HCT116 (cell line): ENCODE measurements around the gene SOBP. TPM values are rescaled to one million over a fixed set of nuclear protein-coding genes. Genes with fewer than 3 reads are reported as not detected.

ENCODE experiments used
- ATAC-seq: fragments of 200-7000 bp; cut with Tn5 transposase; 2 replicates; pipeline ENCODE4 v1.9.1; 2020; ENCODE audit warnings: mild to moderate bottlenecking, moderate library complexity
- BruUV-seq: library from RNA; stranded (reverse); fragments of 400-500 nt; replicated peaks from 2 replicates; lab custom pipeline; 2021; lab: Mats Ljungman, UMichigan
- CTCF ChIA-PET: fragments of 300-600 bp; sonication (Branson Sonifier 250); formaldehyde crosslinking; loops from one replicate; lab custom pipeline; 2021; ENCODE audit warnings: antibody characterized with exemption; lab: Charles Lee
- POLR2A ChIA-PET: fragments of 300-600, 350-600 bp; sonication (Branson Sonifier 250); formaldehyde crosslinking; loops from one replicate; lab custom pipeline; 2021; ENCODE audit warnings: antibody characterized with exemption; lab: Charles Lee
- RAD21 ChIA-PET, 2 experiments: fragments of 300-600 bp; sonication (Branson Sonifier 250); formaldehyde crosslinking; loops; one replicate each; lab custom pipeline; 2023; ENCODE audit warnings: low total read pairs in 2 of 2; ENCODE audit not compliant: uncharacterized antibody in 2 of 2, unreplicated experiment in 2 of 2, low non-redundant PET in 1 of 2; lab: Charles Lee
- DNase-seq: peaks from one replicate; pipeline ENCODE4 v3.0.0-alpha.2; 2010; ENCODE audit warnings: low read depth, low spot score
- H2AFZ ChIP-seq: fragments of 200-600 bp; shearing (Covaris generic), sonication (generic); 2 replicates; pipeline ENCODE4 v1.6.1; 2017; ENCODE audit warnings: low read depth, mixed run types, mixed read lengths, antibody characterized with exemption, low read length; ENCODE audit not compliant: poor library complexity, severe bottlenecking
- H3K27ac ChIP-seq: 2 replicates; pipeline ENCODE4 v1.5.1; 2012; ENCODE audit warnings: low read depth, low read length
- H3K27me3 ChIP-seq: fragments of 200-600 bp; sonication (generic); 2 replicates; pipeline ENCODE4 v1.6.1; 2016; ENCODE audit warnings: mixed run types, low read length, mixed read lengths; ENCODE audit not compliant: insufficient read depth
- H3K36me3 ChIP-seq, 2 experiments: fragments of 200-500 bp in 1 of 2; fragments of 200-600 bp in 1 of 2; sonication (Bioruptor generic) in 1 of 2; sonication (generic) in 1 of 2; 2 replicates each; pipeline versions ENCODE4 v1.5.1 to v1.6.1; 2014 to 2016; ENCODE audit warnings: low read length in 2 of 2, inconsistent platforms in 1 of 2, mixed read lengths in 1 of 2, mixed run types in 1 of 2; ENCODE audit not compliant: insufficient read depth in 2 of 2, control insufficient read depth in 1 of 2
- H3K4me1 ChIP-seq, 2 experiments: fragments of 200-600 bp in 1 of 2; sonication (generic) in 1 of 2; 2 replicates each; pipeline versions ENCODE4 v1.5.1 to v1.6.1; 2012 to 2017; ENCODE audit warnings: low read length in 2 of 2, inconsistent platforms in 1 of 2, mild to moderate bottlenecking in 1 of 2, mixed read lengths in 1 of 2, mixed run types in 1 of 2, moderate library complexity in 1 of 2; ENCODE audit not compliant: insufficient read depth in 2 of 2, control insufficient read depth in 1 of 2
- H3K4me2 ChIP-seq: fragments of 200-600 bp; sonication (generic); 2 replicates; pipeline ENCODE4 v1.6.1; 2017; ENCODE audit warnings: mixed run types, low read length, mixed read lengths
- H3K4me3 ChIP-seq, 2 experiments: fragments of 200-600 bp in 1 of 2; sonication (generic) in 1 of 2; replicated peaks in 1 of 2; 2 replicates each; pipeline ENCODE4 v1.5.1; 2011 to 2016; ENCODE audit warnings: low read length in 2 of 2, control low read depth in 1 of 2, low read depth in 1 of 2, mild to moderate bottlenecking in 1 of 2, mixed read lengths in 1 of 2, mixed run types in 1 of 2
- H3K79me2 ChIP-seq: fragments of 200-600 bp; sonication (generic); 2 replicates; pipeline ENCODE4 v1.6.1; 2017; ENCODE audit warnings: mild to moderate bottlenecking, mixed run types, low read length, moderate library complexity, mixed read lengths; ENCODE audit not compliant: insufficient read depth
- H3K9ac ChIP-seq: fragments of 200-600 bp; sonication (generic); 2 replicates; pipeline ENCODE4 v1.6.1; 2016; ENCODE audit warnings: low read length, mixed read lengths
- H3K9me2 ChIP-seq: fragments of 200-600 bp; sonication (generic), shearing (Covaris generic); 2 replicates; pipeline ENCODE4 v1.6.1; 2017; ENCODE audit warnings: mixed run types, mild to moderate bottlenecking, moderate library complexity; ENCODE audit not compliant: insufficient read depth
- H3K9me3 ChIP-seq, 2 experiments: fragments of 200-500 bp in 1 of 2; fragments of 200-600 bp in 1 of 2; sonication (Bioruptor generic) in 1 of 2; sonication (generic) in 1 of 2; 2 replicates each; pipeline ENCODE4 v1.6.1; 2014 to 2017; ENCODE audit warnings: low read length in 2 of 2, mixed read lengths in 2 of 2, inconsistent platforms in 1 of 2, low read depth in 1 of 2, mild to moderate bottlenecking in 1 of 2, mixed run types in 1 of 2, moderate library complexity in 1 of 2; ENCODE audit not compliant: control insufficient read depth in 1 of 2, insufficient read depth in 1 of 2
- H4K20me1 ChIP-seq: fragments of 200-600 bp; sonication (generic), shearing (Covaris generic); 2 replicates; pipeline ENCODE4 v1.6.1; 2017; ENCODE audit warnings: mixed run types, mild to moderate bottlenecking, moderate library complexity; ENCODE audit not compliant: insufficient read depth
- CBX3 ChIP-seq: IDR thresholded peaks from 2 replicates; pipeline ENCODE4 v1.6.1; 2012; ENCODE audit warnings: low read depth
- CEBPB ChIP-seq: IDR thresholded peaks from 2 replicates; pipeline ENCODE4 v1.6.1; 2012; ENCODE audit warnings: low read depth
- CTCF ChIP-seq, 3 experiments: fragments of 200-600 bp in 1 of 3; sonication (generic) in 1 of 3; IDR thresholded peaks in 2 of 3; conservative IDR thresholded peaks in 1 of 3; 2 replicates each; pipeline ENCODE4 v1.5.1; 2012 to 2017; ENCODE audit warnings: low read depth in 2 of 3, low read length in 2 of 3, antibody characterized with exemption in 1 of 3, borderline replicate concordance in 1 of 3, control low read depth in 1 of 3, mild to moderate bottlenecking in 1 of 3, mixed read lengths in 1 of 3, mixed run types in 1 of 3, moderate library complexity in 1 of 3; ENCODE audit not compliant: insufficient read depth in 1 of 3
- FOSL1 ChIP-seq: IDR thresholded peaks from 2 replicates; pipeline ENCODE4 v1.6.1; 2012; ENCODE audit warnings: low read depth
- JUND ChIP-seq: IDR thresholded peaks from 2 replicates; pipeline ENCODE4 v1.6.1; 2012
- POLR2A ChIP-seq: IDR thresholded peaks from 2 replicates; pipeline ENCODE4 v1.7.0; 2011; ENCODE audit warnings: borderline replicate concordance; ENCODE audit not compliant: insufficient read depth, insufficient read length; ENCODE audit errors: extremely low read depth
- RAD21 ChIP-seq: IDR thresholded peaks from 2 replicates; pipeline ENCODE4 v1.6.1; 2012; ENCODE audit warnings: low read depth, mild to moderate bottlenecking
- SP1 ChIP-seq: IDR thresholded peaks from 2 replicates; pipeline ENCODE4 v1.6.1; 2012; ENCODE audit warnings: low read depth
- SRF ChIP-seq: IDR thresholded peaks from 2 replicates; pipeline ENCODE4 v1.6.1; 2012; ENCODE audit warnings: low read depth
- TCF7L2 ChIP-seq: IDR thresholded peaks from 2 replicates; pipeline ENCODE4 v1.7.0; 2011; ENCODE audit warnings: borderline replicate concordance, inconsistent platforms; ENCODE audit not compliant: insufficient read depth, insufficient read length; ENCODE audit errors: extremely low read depth
- ZFX ChIP-seq: fragments of 450-650 bp; IDR thresholded peaks from 2 replicates; pipeline ENCODE4 v1.6.1; 2017
- intact Hi-C: fragments of 100-400 bp; cut with micrococcal nuclease; formaldehyde crosslinking; loops from 2 replicates; pipeline ENCODE4 v1.10.0; 2022
- total RNA-seq: library from RNA; stranded (reverse); gene quantifications from one replicate; pipeline ENCODE4 v1.2.1, GENCODE V29; 2021; ENCODE audit not compliant: unreplicated experiment
- TF ChIP-seq, protein P1 (sequence below): IDR thresholded peaks from 2 replicates; pipeline ENCODE4 v1.6.1; 2011; ENCODE audit warnings: mild to moderate bottlenecking, low read length, moderate library complexity; ENCODE audit not compliant: insufficient replicate concordance; ENCODE audit errors: extremely low read depth
- TF ChIP-seq, protein P2 (sequence below): IDR thresholded peaks from 2 replicates; pipeline ENCODE4 v1.6.1; 2012; ENCODE audit warnings: low read depth

SOBP gene
- total RNA-seq, 1 experiment from 2014 or later, result 2.6 TPM

GRCh38 chr6:107632381-107633136 lies 142.6 kb downstream of the SOBP start:
- intact Hi-C loops, result no loop called here
- Histone ChIP-seq H3K9me2 (no peaks in the 10 kb centered on the region), H3K27ac (no peak overlapping the region), H3K9me3 (no peaks in the 10 kb centered on the region), H3K27me3 (no peaks in the 10 kb centered on the region), H3K4me1 (no peaks in the 10 kb centered on the region), H3K4me2 (no peak overlapping the region), H3K79me2 (no peaks in the 10 kb centered on the region), H2AFZ (no peak overlapping the region), H4K20me1 (no peaks in the 10 kb centered on the region), H3K9ac (no peak overlapping the region), H3K4me3 (no peak overlapping the region), H3K36me3 (no peaks in the 10 kb centered on the region)
- ChIA-PET POLR2A (no interaction called here), RAD21 (no interaction called here), CTCF (no interaction called here)
- TF ChIP-seq, protein P1, sequence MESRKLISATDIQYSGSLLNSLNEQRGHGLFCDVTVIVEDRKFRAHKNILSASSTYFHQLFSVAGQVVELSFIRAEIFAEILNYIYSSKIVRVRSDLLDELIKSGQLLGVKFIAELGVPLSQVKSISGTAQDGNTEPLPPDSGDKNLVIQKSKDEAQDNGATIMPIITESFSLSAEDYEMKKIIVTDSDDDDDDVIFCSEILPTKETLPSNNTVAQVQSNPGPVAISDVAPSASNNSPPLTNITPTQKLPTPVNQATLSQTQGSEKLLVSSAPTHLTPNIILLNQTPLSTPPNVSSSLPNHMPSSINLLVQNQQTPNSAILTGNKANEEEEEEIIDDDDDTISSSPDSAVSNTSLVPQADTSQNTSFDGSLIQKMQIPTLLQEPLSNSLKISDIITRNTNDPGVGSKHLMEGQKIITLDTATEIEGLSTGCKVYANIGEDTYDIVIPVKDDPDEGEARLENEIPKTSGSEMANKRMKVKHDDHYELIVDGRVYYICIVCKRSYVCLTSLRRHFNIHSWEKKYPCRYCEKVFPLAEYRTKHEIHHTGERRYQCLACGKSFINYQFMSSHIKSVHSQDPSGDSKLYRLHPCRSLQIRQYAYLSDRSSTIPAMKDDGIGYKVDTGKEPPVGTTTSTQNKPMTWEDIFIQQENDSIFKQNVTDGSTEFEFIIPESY, result no peak
- TF ChIP-seq CTCF (IDR thresholded peaks at IDR 0.05 in 2 of 3, conservative IDR thresholded peaks at IDR 0.05 in 1 of 3; ENCODE audit: borderline replicate concordance in 1 of 3, insufficient read depth in 1 of 3, low read depth in 2 of 3, low read length in 2 of 3) (no peak), JUND (no peak), SRF (no peak), ZFX (no peak), FOSL1 (no peak), TCF7L2 (no peak), CEBPB (no peak), POLR2A (no peak), RAD21 (no peak), CBX3 (no peak), SP1 (no peak)
- TF ChIP-seq, protein P2, sequence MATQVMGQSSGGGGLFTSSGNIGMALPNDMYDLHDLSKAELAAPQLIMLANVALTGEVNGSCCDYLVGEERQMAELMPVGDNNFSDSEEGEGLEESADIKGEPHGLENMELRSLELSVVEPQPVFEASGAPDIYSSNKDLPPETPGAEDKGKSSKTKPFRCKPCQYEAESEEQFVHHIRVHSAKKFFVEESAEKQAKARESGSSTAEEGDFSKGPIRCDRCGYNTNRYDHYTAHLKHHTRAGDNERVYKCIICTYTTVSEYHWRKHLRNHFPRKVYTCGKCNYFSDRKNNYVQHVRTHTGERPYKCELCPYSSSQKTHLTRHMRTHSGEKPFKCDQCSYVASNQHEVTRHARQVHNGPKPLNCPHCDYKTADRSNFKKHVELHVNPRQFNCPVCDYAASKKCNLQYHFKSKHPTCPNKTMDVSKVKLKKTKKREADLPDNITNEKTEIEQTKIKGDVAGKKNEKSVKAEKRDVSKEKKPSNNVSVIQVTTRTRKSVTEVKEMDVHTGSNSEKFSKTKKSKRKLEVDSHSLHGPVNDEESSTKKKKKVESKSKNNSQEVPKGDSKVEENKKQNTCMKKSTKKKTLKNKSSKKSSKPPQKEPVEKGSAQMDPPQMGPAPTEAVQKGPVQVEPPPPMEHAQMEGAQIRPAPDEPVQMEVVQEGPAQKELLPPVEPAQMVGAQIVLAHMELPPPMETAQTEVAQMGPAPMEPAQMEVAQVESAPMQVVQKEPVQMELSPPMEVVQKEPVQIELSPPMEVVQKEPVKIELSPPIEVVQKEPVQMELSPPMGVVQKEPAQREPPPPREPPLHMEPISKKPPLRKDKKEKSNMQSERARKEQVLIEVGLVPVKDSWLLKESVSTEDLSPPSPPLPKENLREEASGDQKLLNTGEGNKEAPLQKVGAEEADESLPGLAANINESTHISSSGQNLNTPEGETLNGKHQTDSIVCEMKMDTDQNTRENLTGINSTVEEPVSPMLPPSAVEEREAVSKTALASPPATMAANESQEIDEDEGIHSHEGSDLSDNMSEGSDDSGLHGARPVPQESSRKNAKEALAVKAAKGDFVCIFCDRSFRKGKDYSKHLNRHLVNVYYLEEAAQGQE, result no peak
- DNase-seq (no peak), ATAC-seq (no peak)
- BruUV-seq, result no TSS peak
